ENCODE results near the gene RFX7. TPM values are rescaled to one million over a fixed set of nuclear protein-coding genes. Genes with fewer than 3 reads are reported as not detected.
A peak's percentile ranks its signal among the peaks of the same experiment; 100 is the strongest.

RFX7 gene
- total and polyA plus RNA-seq, 2 donors (not counting 1 experiment from before 2014, with no cell fraction given), result 5.4 to 6.9 TPM

DNA sequence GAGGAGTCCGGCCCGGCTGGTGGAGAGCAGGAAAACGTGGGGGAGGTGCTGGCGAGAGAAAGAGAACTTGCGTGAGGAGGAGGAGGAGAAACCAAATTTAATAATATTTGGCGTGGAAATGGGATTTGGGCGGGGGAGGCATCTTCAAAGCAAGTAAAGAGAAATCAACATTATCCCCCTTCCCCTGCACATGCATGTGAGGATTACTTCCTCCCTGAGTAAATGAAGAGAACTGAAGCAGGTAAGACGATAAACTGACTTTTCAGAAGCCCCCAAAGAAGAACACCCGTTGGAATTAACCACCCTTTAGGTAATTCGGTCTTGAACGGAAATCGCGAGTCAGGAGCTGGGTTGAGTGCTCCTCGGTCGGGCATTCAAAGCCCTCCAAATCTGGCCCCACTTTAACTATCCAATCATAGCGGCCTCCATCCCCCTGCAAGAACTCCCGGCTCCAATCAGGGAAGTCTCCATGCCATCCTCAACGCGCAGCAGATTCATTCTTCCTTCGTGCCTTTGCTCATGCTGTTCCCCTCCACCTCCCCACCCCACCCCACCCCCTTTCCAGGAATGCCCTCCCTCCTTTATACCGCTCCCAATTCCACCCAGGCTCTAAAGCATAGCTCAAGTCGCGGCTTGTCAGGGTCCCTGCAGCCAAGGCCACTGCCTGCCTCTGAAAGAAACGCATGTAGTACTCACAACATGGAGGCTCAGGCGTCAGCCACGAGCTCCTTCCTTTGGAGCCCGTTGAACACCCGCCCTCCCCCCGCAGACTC is 545 bp upstream of the RFX7 start:
- H3K9me3 ChIP-seq (ENCODE audit: control insufficient read depth, insufficient read depth, low read depth, low read length), result no peaks in the 10 kb centered on the region
- peak; percentile 77 to 87 for DNase-seq (ENCODE audit: low read depth in 2 of 2)
- peak overlapping the region; percentile 74 for H3K9ac ChIP-seq (ENCODE audit: insufficient read depth, low read length)

DNA sequence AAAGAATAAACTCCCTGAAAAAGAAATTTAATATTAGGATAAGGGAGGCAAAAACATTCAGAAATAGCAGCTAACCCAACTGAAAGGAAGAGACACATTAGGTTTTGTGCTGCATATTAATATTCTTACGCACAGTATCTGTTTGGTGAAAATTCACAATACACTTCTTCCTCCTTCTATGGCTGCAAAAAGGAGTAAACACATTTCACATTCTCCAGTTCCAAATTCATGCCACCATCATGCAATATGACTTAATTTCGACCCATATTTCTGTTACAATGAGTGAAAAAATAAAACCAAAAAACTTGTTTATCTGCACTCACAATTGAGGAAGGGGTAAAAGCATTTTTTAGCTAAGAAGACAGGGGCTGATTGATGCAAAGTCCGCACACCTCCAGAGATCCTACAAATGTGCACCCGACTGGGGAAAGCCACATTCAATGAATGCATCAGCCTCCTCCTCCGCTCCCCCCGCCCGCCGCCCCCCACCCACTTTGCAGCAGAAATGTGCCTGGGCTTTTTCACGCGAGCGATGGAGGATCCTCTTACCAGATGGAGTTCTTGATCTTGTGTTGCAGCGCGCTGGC is 1.0 kb downstream of the RFX7 start:
- Histone ChIP-seq H3K79me2 (ENCODE audit: control insufficient read depth, insufficient read depth, low read length) (peaks cover 49% of the 10 kb centered on the region), H3K27ac (ENCODE audit: insufficient read depth, low read length) (no peak overlapping the region), H3K9me3 (ENCODE audit: control insufficient read depth, insufficient read depth, low read depth, low read length) (no peaks in the 10 kb centered on the region), H3K4me2 (ENCODE audit: extremely low read depth, insufficient read depth, low read length) (peak overlapping the region; percentile 83), H4K20me1 (ENCODE audit: control insufficient read depth, extremely low read depth, insufficient read depth, low read length) (no peaks in the 10 kb centered on the region), H3K4me1 (ENCODE audit: control insufficient read depth, extremely low read depth, insufficient read depth, low read length) (peaks cover 5% of the 10 kb centered on the region), H3K27me3 (ENCODE audit: control insufficient read depth, insufficient read depth, low read length) (no peaks in the 10 kb centered on the region), H3K36me3 (ENCODE audit: control insufficient read depth, insufficient read depth, low read length) (no peaks in the 10 kb centered on the region), H2AFZ (ENCODE audit: low read length) (no peak overlapping the region), H3K4me3 (replicated peaks in 1 of 4; ENCODE audit: control extremely low read depth in 1 of 4, insufficient read depth in 1 of 4, low read depth in 3 of 4, low read length in 4 of 4) (peak overlapping the region; percentile 56 to 99 (median 77)), H3K9ac (ENCODE audit: insufficient read depth, low read length) (no peak overlapping the region)
- peak; percentile 12 to 25 for DNase-seq (ENCODE audit: low read depth in 2 of 2)
- TF ChIP-seq, protein P1, sequence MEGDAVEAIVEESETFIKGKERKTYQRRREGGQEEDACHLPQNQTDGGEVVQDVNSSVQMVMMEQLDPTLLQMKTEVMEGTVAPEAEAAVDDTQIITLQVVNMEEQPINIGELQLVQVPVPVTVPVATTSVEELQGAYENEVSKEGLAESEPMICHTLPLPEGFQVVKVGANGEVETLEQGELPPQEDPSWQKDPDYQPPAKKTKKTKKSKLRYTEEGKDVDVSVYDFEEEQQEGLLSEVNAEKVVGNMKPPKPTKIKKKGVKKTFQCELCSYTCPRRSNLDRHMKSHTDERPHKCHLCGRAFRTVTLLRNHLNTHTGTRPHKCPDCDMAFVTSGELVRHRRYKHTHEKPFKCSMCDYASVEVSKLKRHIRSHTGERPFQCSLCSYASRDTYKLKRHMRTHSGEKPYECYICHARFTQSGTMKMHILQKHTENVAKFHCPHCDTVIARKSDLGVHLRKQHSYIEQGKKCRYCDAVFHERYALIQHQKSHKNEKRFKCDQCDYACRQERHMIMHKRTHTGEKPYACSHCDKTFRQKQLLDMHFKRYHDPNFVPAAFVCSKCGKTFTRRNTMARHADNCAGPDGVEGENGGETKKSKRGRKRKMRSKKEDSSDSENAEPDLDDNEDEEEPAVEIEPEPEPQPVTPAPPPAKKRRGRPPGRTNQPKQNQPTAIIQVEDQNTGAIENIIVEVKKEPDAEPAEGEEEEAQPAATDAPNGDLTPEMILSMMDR (conservative IDR thresholded peaks at IDR 0.05 in 1 of 2, IDR thresholded peaks at IDR 0.05 in 1 of 2; ENCODE audit: low read depth in 1 of 2, low read length in 2 of 2), result no peak
- no peak for TF ChIP-seq EZH2 (IDR thresholded peaks at IDR 0.05; ENCODE audit: low read length, missing control alignments)

More for the DNA sequence above, 545 bp upstream of the RFX7 start:
- Histone ChIP-seq H3K27me3 (ENCODE audit: control insufficient read depth, insufficient read depth, low read length) (no peaks in the 10 kb centered on the region), H3K36me3 (ENCODE audit: control insufficient read depth, insufficient read depth, low read length) (no peaks in the 10 kb centered on the region), H3K79me2 (ENCODE audit: control insufficient read depth, insufficient read depth, low read length) (peaks cover 38% of the 10 kb centered on the region), H3K4me2 (ENCODE audit: extremely low read depth, insufficient read depth, low read length) (peak overlapping the region; percentile 20), H4K20me1 (ENCODE audit: control insufficient read depth, extremely low read depth, insufficient read depth, low read length) (no peaks in the 10 kb centered on the region), H2AFZ (ENCODE audit: low read length) (peak overlapping the region; percentile 74), H3K4me1 (ENCODE audit: control insufficient read depth, extremely low read depth, insufficient read depth, low read length) (peaks cover 5% of the 10 kb centered on the region), H3K4me3 (replicated peaks in 1 of 4; ENCODE audit: control extremely low read depth in 1 of 4, insufficient read depth in 1 of 4, low read depth in 3 of 4, low read length in 4 of 4) (peak overlapping the region; percentile 29 to 91 (median 60)), H3K27ac (ENCODE audit: insufficient read depth, low read length) (peak overlapping the region; percentile 60)
- TF ChIP-seq, protein P1 (conservative IDR thresholded peaks at IDR 0.05 in 1 of 2, IDR thresholded peaks at IDR 0.05 in 1 of 2; ENCODE audit: low read depth in 1 of 2, low read length in 2 of 2), result no peak
- no peak for TF ChIP-seq EZH2 (IDR thresholded peaks at IDR 0.05; ENCODE audit: low read length, missing control alignments)

DNA sequence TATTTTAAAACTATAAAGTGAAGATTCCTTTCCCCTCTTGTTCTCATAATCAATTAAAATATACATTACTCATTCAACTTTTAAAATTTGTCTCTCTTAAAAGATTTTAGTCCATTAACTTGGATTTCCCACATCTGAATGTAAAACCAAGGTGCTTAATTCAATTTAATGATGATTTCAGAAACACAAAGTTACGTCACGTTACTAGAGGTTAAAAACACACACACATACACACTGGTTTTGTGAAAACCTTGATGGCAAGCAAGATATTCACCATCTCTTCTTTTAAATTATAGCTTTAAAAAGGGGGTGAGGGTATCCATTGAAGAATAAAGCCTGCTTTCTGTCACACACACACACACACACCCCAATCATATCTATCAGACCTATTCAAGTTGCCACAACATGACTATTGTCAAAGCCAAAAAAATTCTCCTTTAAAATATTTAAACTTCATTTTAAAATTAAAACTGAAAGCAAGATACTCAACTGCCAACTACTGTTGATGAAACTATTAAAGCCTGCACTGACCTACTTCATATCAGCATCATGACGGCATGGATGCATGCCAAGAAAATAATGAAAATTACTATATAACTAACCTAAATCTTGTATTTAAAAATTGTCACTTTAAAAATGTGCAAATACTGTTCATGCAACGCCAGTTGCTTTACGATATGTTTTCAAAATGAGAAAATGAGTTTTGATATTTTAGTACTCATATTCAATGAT is 2.1 kb downstream of the RFX7 start:
- H3K9me3 ChIP-seq (ENCODE audit: control insufficient read depth, insufficient read depth, low read depth, low read length), result no peaks in the 10 kb centered on the region

More for the DNA sequence above, 2.1 kb downstream of the RFX7 start:
- Histone ChIP-seq H3K4me1 (ENCODE audit: control insufficient read depth, extremely low read depth, insufficient read depth, low read length) (peaks cover 5% of the 10 kb centered on the region), H3K27ac (ENCODE audit: insufficient read depth, low read length) (no peak overlapping the region), H3K27me3 (ENCODE audit: control insufficient read depth, insufficient read depth, low read length) (no peaks in the 10 kb centered on the region), H2AFZ (ENCODE audit: low read length) (no peak overlapping the region), H3K9ac (ENCODE audit: insufficient read depth, low read length) (no peak overlapping the region), H4K20me1 (ENCODE audit: control insufficient read depth, extremely low read depth, insufficient read depth, low read length) (no peaks in the 10 kb centered on the region), H3K36me3 (ENCODE audit: control insufficient read depth, insufficient read depth, low read length) (no peaks in the 10 kb centered on the region), H3K4me2 (ENCODE audit: extremely low read depth, insufficient read depth, low read length) (peak overlapping the region; percentile 61), H3K4me3 (replicated peaks in 1 of 4; ENCODE audit: control extremely low read depth in 1 of 4, insufficient read depth in 1 of 4, low read depth in 3 of 4, low read length in 4 of 4) (peak overlapping the region; percentile 56 to 99 (median 77)), H3K79me2 (ENCODE audit: control insufficient read depth, insufficient read depth, low read length) (peaks cover 60% of the 10 kb centered on the region)
- TF ChIP-seq EZH2 (IDR thresholded peaks at IDR 0.05; ENCODE audit: low read length, missing control alignments), result no peak
- TF ChIP-seq, protein P1 (conservative IDR thresholded peaks at IDR 0.05 in 1 of 2, IDR thresholded peaks at IDR 0.05 in 1 of 2; ENCODE audit: low read depth in 1 of 2, low read length in 2 of 2), result no peak
- DNase-seq (ENCODE audit: low read depth in 2 of 2), result peak in 1 of 2 donors; percentile 31

Data from fibroblast of lung (primary cell).